OCI-LY1 (cell line): ENCODE measurements around the gene TMEM178A.

Experiments
- H2AFZ ChIP-seq: fragments of 200-600 bp; sonication (generic), shearing (Covaris generic); 2 replicates; pipeline ENCODE4 v1.6.0; 2014; ENCODE audit warnings: antibody characterized with exemption, mild to moderate bottlenecking, low read length
- H3F3A ChIP-seq: fragments of 200-600 bp; sonication (generic), shearing (Covaris generic); 2 replicates; pipeline ENCODE4 v1.6.0; 2014; ENCODE audit warnings: mild to moderate bottlenecking, antibody characterized with exemption, low read length, moderate library complexity; ENCODE audit not compliant: insufficient read depth
- H3K27ac ChIP-seq: fragments of 200-600 bp; sonication (generic); 2 replicates; pipeline ENCODE4 v1.5.1; 2014; ENCODE audit warnings: low read length, mixed run types, mild to moderate bottlenecking, low read depth; ENCODE audit not compliant: poor library complexity, severe bottlenecking
- H3K27me3 ChIP-seq: fragments of 200-600 bp; sonication (generic); 2 replicates; pipeline ENCODE4 v1.6.0; 2014; ENCODE audit warnings: antibody characterized with exemption, mild to moderate bottlenecking, low read length, moderate library complexity; ENCODE audit not compliant: insufficient read depth
- H3K36me3 ChIP-seq: fragments of 200-600 bp; sonication (generic); 2 replicates; pipeline ENCODE4 v1.6.1; 2014; ENCODE audit warnings: mild to moderate bottlenecking, antibody characterized with exemption, low read length, moderate library complexity, mixed read lengths; ENCODE audit not compliant: insufficient read depth
- H3K4me1 ChIP-seq: fragments of 200-600 bp; sonication (generic); 2 replicates; pipeline ENCODE4 v1.5.1; 2014; ENCODE audit warnings: mild to moderate bottlenecking, low read length, moderate library complexity; ENCODE audit not compliant: insufficient read depth, severe bottlenecking
- H3K4me2 ChIP-seq: fragments of 200-600 bp; sonication (generic), shearing (Covaris generic); 2 replicates; pipeline ENCODE4 v1.6.1; 2014; ENCODE audit warnings: low read length
- H3K4me3 ChIP-seq: fragments of 200-600 bp; sonication (generic); 2 replicates; pipeline ENCODE4 v1.5.1; 2014; ENCODE audit warnings: low read length, low read depth, mild to moderate bottlenecking, mixed read lengths; ENCODE audit not compliant: poor library complexity, severe bottlenecking
- H3K79me2 ChIP-seq: fragments of 200-600 bp; shearing (Covaris generic); 2 replicates; pipeline ENCODE4 v1.6.1; 2016; ENCODE audit warnings: mixed run types, low read length, mixed read lengths; ENCODE audit not compliant: insufficient read depth
- H3K9ac ChIP-seq: fragments of 200-600 bp; sonication (generic), shearing (Covaris generic); 2 replicates; pipeline ENCODE4 v1.6.1; 2014; ENCODE audit warnings: mild to moderate bottlenecking, low read length, mixed read lengths
- H3K9me2 ChIP-seq: fragments of 200-600 bp; sonication (generic), shearing (Covaris generic); 2 replicates; pipeline ENCODE4 v1.6.1; 2014; ENCODE audit warnings: low read depth, mild to moderate bottlenecking, low read length, mixed read lengths
- H3K9me3 ChIP-seq: fragments of 200-600 bp; shearing (Covaris generic); 2 replicates; pipeline ENCODE4 v1.6.1; 2014; ENCODE audit warnings: low read length, mixed read lengths
- H4K20me1 ChIP-seq: fragments of 200-600 bp; sonication (generic), shearing (Covaris generic); 2 replicates; pipeline ENCODE4 v1.6.0; 2016; ENCODE audit warnings: mild to moderate bottlenecking, low read length; ENCODE audit not compliant: insufficient read depth
- CTCF ChIP-seq: fragments of 200-600 bp; sonication (generic), shearing (Covaris generic); IDR thresholded peaks from 2 replicates; pipeline ENCODE4 v1.5.1; 2017; ENCODE audit warnings: mild to moderate bottlenecking, antibody characterized with exemption, low read length, moderate library complexity, mixed read lengths
- EZH2 ChIP-seq: fragments of 200-600 bp; sonication (generic), shearing (Covaris generic); IDR thresholded peaks from 2 replicates; pipeline ENCODE4 v1.8.0; 2017; ENCODE audit warnings: borderline replicate concordance, mixed run types, mild to moderate bottlenecking, antibody characterized with exemption, low read length, moderate library complexity, mixed read lengths

TMEM178A gene

DNA sequence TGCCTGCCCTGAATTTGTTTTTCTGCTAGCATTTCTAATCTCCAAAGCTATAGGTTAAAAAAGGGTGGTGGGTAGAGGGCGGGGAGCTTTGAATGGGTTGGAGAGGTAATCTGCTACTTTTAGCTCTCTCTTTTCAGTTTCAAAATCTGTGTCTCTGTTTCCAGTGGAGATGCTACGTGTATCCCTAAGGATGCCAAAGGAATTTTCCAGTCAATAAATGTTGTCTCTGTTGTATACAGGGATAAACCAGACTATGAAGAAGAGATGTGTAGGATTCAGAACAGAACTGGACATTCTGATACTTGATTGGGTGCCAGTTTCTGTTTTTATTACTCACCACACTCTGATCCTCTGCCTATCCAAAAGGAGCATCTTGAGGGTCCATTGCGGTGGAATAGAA, 50.1 kb downstream of the TMEM178A start:
- TF ChIP-seq EZH2 (no peak), CTCF (no peak)
- H3K79me2 ChIP-seq = no peaks in the 10 kb centered on the region
- no peaks in the 10 kb centered on the region for H3K9me2 ChIP-seq
- no peaks in the 10 kb centered on the region for H3F3A ChIP-seq
- H3K27ac ChIP-seq = no peak overlapping the region
- no peak overlapping the region for H3K4me3 ChIP-seq
- H4K20me1 ChIP-seq = no peaks in the 10 kb centered on the region
- no peaks in the 10 kb centered on the region for H3K36me3 ChIP-seq
- no peaks in the 10 kb centered on the region for H3K9me3 ChIP-seq
- no peak overlapping the region for H3K4me2 ChIP-seq
- no peak overlapping the region for H2AFZ ChIP-seq
- no peak overlapping the region for H3K9ac ChIP-seq
- H3K4me1 ChIP-seq = no peaks in the 10 kb centered on the region
- H3K27me3 ChIP-seq = no peaks in the 10 kb centered on the region

DNA sequence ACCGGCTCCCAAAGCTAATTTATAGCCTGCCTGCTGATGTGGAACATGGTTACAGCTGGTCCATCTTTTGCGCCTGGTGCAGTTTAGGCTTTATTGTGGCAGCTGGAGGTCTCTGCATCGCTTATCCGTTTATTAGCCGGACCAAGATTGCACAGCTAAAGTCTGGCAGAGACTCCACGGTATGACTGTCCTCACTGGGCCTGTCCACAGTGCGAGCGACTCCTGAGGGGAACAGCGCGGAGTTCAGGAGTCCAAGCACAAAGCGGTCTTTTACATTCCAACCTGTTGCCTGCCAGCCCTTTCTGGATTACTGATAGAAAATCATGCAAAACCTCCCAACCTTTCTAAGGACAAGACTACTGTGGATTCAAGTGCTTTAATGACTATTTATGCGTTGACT, 51.4 kb downstream of the TMEM178A start:
- Histone ChIP-seq H3K36me3 (no peaks in the 10 kb centered on the region), H3K4me1 (no peaks in the 10 kb centered on the region), H3K27ac (no peak overlapping the region), H3F3A (no peaks in the 10 kb centered on the region), H3K4me2 (no peak overlapping the region), H3K79me2 (no peaks in the 10 kb centered on the region), H3K9me2 (no peaks in the 10 kb centered on the region), H4K20me1 (no peaks in the 10 kb centered on the region), H3K9ac (no peak overlapping the region), H3K4me3 (no peak overlapping the region), H3K27me3 (no peaks in the 10 kb centered on the region), H3K9me3 (no peaks in the 10 kb centered on the region), H2AFZ (no peak overlapping the region)
- TF ChIP-seq EZH2 = no peak
- TF ChIP-seq CTCF = no peak

DNA sequence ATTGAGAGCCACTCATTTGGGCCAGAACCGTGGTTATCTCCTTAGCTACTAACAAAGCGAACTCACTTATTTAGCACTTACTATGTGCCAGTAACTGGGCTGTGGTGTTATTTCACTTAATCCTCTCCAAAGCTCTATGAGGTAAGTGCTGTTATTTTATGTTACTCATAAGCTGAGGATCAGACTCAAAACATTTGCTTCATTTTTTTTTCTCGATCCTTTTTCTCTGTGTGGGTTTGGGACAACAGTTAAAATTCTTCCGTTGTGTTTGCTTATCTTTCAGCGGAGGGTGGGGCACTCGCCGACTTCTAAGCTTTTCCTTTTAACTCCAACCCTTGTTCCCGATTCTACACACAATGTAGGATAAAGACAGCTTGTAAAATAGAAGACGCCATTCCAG, 52.8 kb downstream of the TMEM178A start:
- Histone ChIP-seq H4K20me1 (no peaks in the 10 kb centered on the region), H3K4me2 (no peak overlapping the region), H2AFZ (no peak overlapping the region), H3K27me3 (no peaks in the 10 kb centered on the region), H3K79me2 (no peaks in the 10 kb centered on the region), H3K4me1 (no peaks in the 10 kb centered on the region), H3F3A (no peaks in the 10 kb centered on the region), H3K9me2 (no peaks in the 10 kb centered on the region), H3K9me3 (no peaks in the 10 kb centered on the region), H3K27ac (no peak overlapping the region), H3K9ac (no peak overlapping the region), H3K36me3 (no peaks in the 10 kb centered on the region), H3K4me3 (no peak overlapping the region)
- TF ChIP-seq EZH2 (no peak), CTCF (no peak)
